ENCODE results near the gene SDK1.

GRCh38 chr7:3333861-3334260 is 32.8 kb downstream of the SDK1 start:
- TF ChIP-seq CTCF (IDR thresholded peaks at IDR 0.05) = no peak
- no peak for TF ChIP-seq POLR2A (IDR thresholded peaks at IDR 0.05)
